HEK293 (cell line): ENCODE results near the gene PIGW.

ENCODE experiments used
- CTCF ChIA-PET: fragments of 350-600 bp; formaldehyde crosslinking; extraction: SDS; loops from one replicate; lab custom pipeline; 2021; ENCODE audit warnings: antibody characterized with exemption; lab: Yijun Ruan, JAX
- POLR2A ChIA-PET: fragments of 300-600 bp; formaldehyde crosslinking; extraction: SDS; loops from one replicate; lab custom pipeline; 2020; ENCODE audit warnings: antibody characterized with exemption, inconsistent platforms; lab: Yijun Ruan, JAX
- H3K27ac ChIP-seq: fragments of 200-500 bp; sonication (Bioruptor generic); 2 replicates; pipeline ENCODE4 v1.5.1; 2014; ENCODE audit warnings: low read depth, low read length, control low read depth, inconsistent platforms; ENCODE audit errors: extremely low read depth
- H3K36me3 ChIP-seq, 2 experiments: fragments of 200-500 bp in 1 of 2; sonication (Bioruptor generic) in 1 of 2; 1 replicate in 1 of 2; 2 replicates in 1 of 2; pipeline ENCODE4 v1.5.1; 2014 to 2017; ENCODE audit warnings: inconsistent platforms in 2 of 2, low read length in 2 of 2; ENCODE audit not compliant: control insufficient read depth in 2 of 2, insufficient read depth in 1 of 2
- H3K4me1 ChIP-seq: fragments of 200-500 bp; sonication (Bioruptor generic); 2 replicates; pipeline ENCODE4 v1.5.1; 2014; ENCODE audit warnings: mild to moderate bottlenecking, low read length, inconsistent platforms; ENCODE audit not compliant: control insufficient read depth, insufficient read depth
- H3K4me3 ChIP-seq: 2 replicates; pipeline ENCODE4 v1.5.1; 2011; ENCODE audit warnings: low read depth, mild to moderate bottlenecking, control low read depth, low read length, moderate library complexity
- H3K9me3 ChIP-seq: fragments of 200-500 bp; sonication (Bioruptor generic); 2 replicates; pipeline ENCODE4 v1.5.1; 2014; ENCODE audit warnings: low read depth, low read length, inconsistent platforms; ENCODE audit not compliant: control insufficient read depth, insufficient read depth
- FEZF1 ChIP-seq: fragments of 450-650 bp; formaldehyde crosslinking; IDR thresholded peaks from 2 replicates; pipeline ENCODE4 v1.5.1; 2016; ENCODE audit warnings: missing biosample characterization, missing genetic modification characterization
- GLI2 ChIP-seq: fragments of 450-650 bp; formaldehyde crosslinking; IDR thresholded peaks from 2 replicates; pipeline ENCODE4; 2017; ENCODE audit warnings: missing biosample characterization, missing genetic modification characterization, low read depth, borderline replicate concordance
- GLIS1 ChIP-seq: fragments of 450-650 bp; formaldehyde crosslinking; IDR thresholded peaks from 2 replicates; pipeline ENCODE4 v1.5.1; 2016; ENCODE audit warnings: missing biosample characterization, missing genetic modification characterization
- KLF1 ChIP-seq: fragments of 450-650 bp; formaldehyde crosslinking; IDR thresholded peaks from 2 replicates; pipeline ENCODE4 v1.5.1; 2016; ENCODE audit warnings: missing biosample characterization, missing genetic modification characterization
- MZF1 ChIP-seq: fragments of 450-650 bp; formaldehyde crosslinking; IDR thresholded peaks from 2 replicates; pipeline ENCODE4 v1.5.1; 2017; ENCODE audit warnings: missing biosample characterization, missing genetic modification characterization, borderline replicate concordance
- PRDM1 ChIP-seq: fragments of 450-650 bp; formaldehyde crosslinking; IDR thresholded peaks from 2 replicates; pipeline ENCODE4; 2016; ENCODE audit warnings: missing biosample characterization, missing genetic modification characterization
- RBAK ChIP-seq: fragments of 450-650 bp; formaldehyde crosslinking; IDR thresholded peaks from 2 replicates; pipeline ENCODE4 v1.5.1; 2016; ENCODE audit warnings: missing biosample characterization, missing genetic modification characterization
- TRIM28 ChIP-seq: IDR thresholded peaks from 2 replicates; pipeline ENCODE4 v1.6.1; 2011; ENCODE audit warnings: low read length, control low read depth, borderline replicate concordance
- ZNF223 ChIP-seq: fragments of 450-650 bp; formaldehyde crosslinking; IDR thresholded peaks from 2 replicates; pipeline ENCODE4 v1.5.1; 2016; ENCODE audit warnings: missing biosample characterization, missing genetic modification characterization
- ZNF549 ChIP-seq: fragments of 450-650 bp; IDR thresholded peaks from 2 replicates; pipeline ENCODE4 v1.5.1; 2018; ENCODE audit warnings: missing biosample characterization, missing genetic modification characterization, mild to moderate bottlenecking, inconsistent platforms, moderate library complexity
- ZNF560 ChIP-seq: fragments of 450-650 bp; formaldehyde crosslinking; IDR thresholded peaks from 2 replicates; pipeline ENCODE4 v1.5.1; 2017; ENCODE audit warnings: missing biosample characterization, missing genetic modification characterization, borderline replicate concordance
- ZNF571 ChIP-seq: fragments of 450-650 bp; formaldehyde crosslinking; IDR thresholded peaks from 2 replicates; pipeline ENCODE4 v1.5.0; 2017; ENCODE audit warnings: missing biosample characterization, missing genetic modification characterization
- ZNF596 ChIP-seq: fragments of 450-650 bp; IDR thresholded peaks from 2 replicates; pipeline ENCODE4 v1.5.0; 2018; ENCODE audit warnings: missing biosample characterization, mild to moderate bottlenecking, missing genetic modification characterization, moderate library complexity
- ZNF626 ChIP-seq: fragments of 450-650 bp; sonication (Bioruptor Pico); formaldehyde crosslinking; IDR thresholded peaks from 2 replicates; pipeline ENCODE4 v1.5.1; 2018; ENCODE audit warnings: missing biosample characterization, missing genetic modification characterization, inconsistent platforms
- ZNF660 ChIP-seq: fragments of 450-650 bp; IDR thresholded peaks from 2 replicates; pipeline ENCODE4 v1.5.1; 2018; ENCODE audit warnings: missing biosample characterization, mild to moderate bottlenecking, missing genetic modification characterization
- ZSCAN4 ChIP-seq: fragments of 450-650 bp; formaldehyde crosslinking; IDR thresholded peaks from 2 replicates; pipeline ENCODE4 v1.5.1; 2017; ENCODE audit warnings: missing biosample characterization, missing genetic modification characterization
- TF ChIP-seq, protein P1 (sequence below): fragments of 450-650 bp; formaldehyde crosslinking; IDR thresholded peaks from 2 replicates; pipeline ENCODE4 v1.5.1; 2017; ENCODE audit warnings: missing biosample characterization, missing genetic modification characterization
- TF ChIP-seq, protein P2 (sequence below): fragments of 450-650 bp; formaldehyde crosslinking; IDR thresholded peaks from 2 replicates; pipeline ENCODE4 v1.5.1; 2016; ENCODE audit warnings: missing biosample characterization, missing genetic modification characterization
- TF ChIP-seq, protein P3 (sequence below): fragments of 450-650 bp; formaldehyde crosslinking; IDR thresholded peaks from 2 replicates; pipeline ENCODE4 v1.5.1; 2016; ENCODE audit warnings: missing biosample characterization, missing genetic modification characterization
- TF ChIP-seq, protein P4 (sequence below): fragments of 450-650 bp; formaldehyde crosslinking; IDR thresholded peaks from 2 replicates; pipeline ENCODE4 v1.5.1; 2016; ENCODE audit warnings: missing biosample characterization, missing genetic modification characterization
- TF ChIP-seq, protein P5 (sequence below): fragments of 450-650 bp; formaldehyde crosslinking; IDR thresholded peaks from 2 replicates; pipeline ENCODE4 v1.5.1; 2016; ENCODE audit warnings: missing biosample characterization, missing genetic modification characterization

PIGW gene

GRCh38 chr17:36529121-36529520 lies 5.7 kb upstream of the PIGW start:
- ChIA-PET CTCF (interaction anchor here (0.6 kb wide), 1 partner anchor 47 kb away, joined by 3 read pairs; no protein-coding TSS in a partner anchor), POLR2A (no interaction called here)
- no peak overlapping the region for H3K27ac ChIP-seq
- H3K36me3 ChIP-seq, result peaks cover 78 to 88% of the 10 kb centered on the region in 2 experiments
- H3K4me1 ChIP-seq, result 0 out of 2 replicates have a peak, but pooled peaks cover 3% of the 10 kb centered on the region
- no peak overlapping the region for H3K4me3 ChIP-seq
- TF ChIP-seq ZNF626 (tag by site-specific recombination) (no peak), PRDM1 (tag by site-specific recombination) (peak; percentile 57)
- no peaks in the 10 kb centered on the region for H3K9me3 ChIP-seq

- H3K4me1 ChIP-seq, result 0 out of 2 replicates have a peak, but pooled peaks cover 3% of the 10 kb centered on the region
- H3K4me3 ChIP-seq, result no peak overlapping the region
- H3K27ac ChIP-seq, result no peak overlapping the region
- TF ChIP-seq, protein P1, sequence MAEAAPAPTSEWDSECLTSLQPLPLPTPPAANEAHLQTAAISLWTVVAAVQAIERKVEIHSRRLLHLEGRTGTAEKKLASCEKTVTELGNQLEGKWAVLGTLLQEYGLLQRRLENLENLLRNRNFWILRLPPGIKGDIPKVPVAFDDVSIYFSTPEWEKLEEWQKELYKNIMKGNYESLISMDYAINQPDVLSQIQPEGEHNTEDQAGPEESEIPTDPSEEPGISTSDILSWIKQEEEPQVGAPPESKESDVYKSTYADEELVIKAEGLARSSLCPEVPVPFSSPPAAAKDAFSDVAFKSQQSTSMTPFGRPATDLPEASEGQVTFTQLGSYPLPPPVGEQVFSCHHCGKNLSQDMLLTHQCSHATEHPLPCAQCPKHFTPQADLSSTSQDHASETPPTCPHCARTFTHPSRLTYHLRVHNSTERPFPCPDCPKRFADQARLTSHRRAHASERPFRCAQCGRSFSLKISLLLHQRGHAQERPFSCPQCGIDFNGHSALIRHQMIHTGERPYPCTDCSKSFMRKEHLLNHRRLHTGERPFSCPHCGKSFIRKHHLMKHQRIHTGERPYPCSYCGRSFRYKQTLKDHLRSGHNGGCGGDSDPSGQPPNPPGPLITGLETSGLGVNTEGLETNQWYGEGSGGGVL (tag by site-specific recombination), result no peak
- no peak for TF ChIP-seq ZNF223 (tag by site-specific recombination)
- TF ChIP-seq ZNF660 (tag by site-specific recombination), result no peak
- no peak for TF ChIP-seq ZNF549 (tag by site-specific recombination)
- TF ChIP-seq TRIM28, result no peak
- TF ChIP-seq KLF1 (tag by site-specific recombination), result no peak
- TF ChIP-seq FEZF1 (tag by site-specific recombination), result no peak
- no peak for TF ChIP-seq ZNF596
- TF ChIP-seq, protein P2, sequence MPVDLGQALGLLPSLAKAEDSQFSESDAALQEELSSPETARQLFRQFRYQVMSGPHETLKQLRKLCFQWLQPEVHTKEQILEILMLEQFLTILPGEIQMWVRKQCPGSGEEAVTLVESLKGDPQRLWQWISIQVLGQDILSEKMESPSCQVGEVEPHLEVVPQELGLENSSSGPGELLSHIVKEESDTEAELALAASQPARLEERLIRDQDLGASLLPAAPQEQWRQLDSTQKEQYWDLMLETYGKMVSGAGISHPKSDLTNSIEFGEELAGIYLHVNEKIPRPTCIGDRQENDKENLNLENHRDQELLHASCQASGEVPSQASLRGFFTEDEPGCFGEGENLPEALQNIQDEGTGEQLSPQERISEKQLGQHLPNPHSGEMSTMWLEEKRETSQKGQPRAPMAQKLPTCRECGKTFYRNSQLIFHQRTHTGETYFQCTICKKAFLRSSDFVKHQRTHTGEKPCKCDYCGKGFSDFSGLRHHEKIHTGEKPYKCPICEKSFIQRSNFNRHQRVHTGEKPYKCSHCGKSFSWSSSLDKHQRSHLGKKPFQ, result no peak
- no peak for TF ChIP-seq ZNF560 (tag by site-specific recombination)
- no peak for TF ChIP-seq RBAK
- TF ChIP-seq GLI2 (tag by site-specific recombination), result no peak
- TF ChIP-seq ZSCAN4 (tag by site-specific recombination), result no peak
- TF ChIP-seq, protein P3, sequence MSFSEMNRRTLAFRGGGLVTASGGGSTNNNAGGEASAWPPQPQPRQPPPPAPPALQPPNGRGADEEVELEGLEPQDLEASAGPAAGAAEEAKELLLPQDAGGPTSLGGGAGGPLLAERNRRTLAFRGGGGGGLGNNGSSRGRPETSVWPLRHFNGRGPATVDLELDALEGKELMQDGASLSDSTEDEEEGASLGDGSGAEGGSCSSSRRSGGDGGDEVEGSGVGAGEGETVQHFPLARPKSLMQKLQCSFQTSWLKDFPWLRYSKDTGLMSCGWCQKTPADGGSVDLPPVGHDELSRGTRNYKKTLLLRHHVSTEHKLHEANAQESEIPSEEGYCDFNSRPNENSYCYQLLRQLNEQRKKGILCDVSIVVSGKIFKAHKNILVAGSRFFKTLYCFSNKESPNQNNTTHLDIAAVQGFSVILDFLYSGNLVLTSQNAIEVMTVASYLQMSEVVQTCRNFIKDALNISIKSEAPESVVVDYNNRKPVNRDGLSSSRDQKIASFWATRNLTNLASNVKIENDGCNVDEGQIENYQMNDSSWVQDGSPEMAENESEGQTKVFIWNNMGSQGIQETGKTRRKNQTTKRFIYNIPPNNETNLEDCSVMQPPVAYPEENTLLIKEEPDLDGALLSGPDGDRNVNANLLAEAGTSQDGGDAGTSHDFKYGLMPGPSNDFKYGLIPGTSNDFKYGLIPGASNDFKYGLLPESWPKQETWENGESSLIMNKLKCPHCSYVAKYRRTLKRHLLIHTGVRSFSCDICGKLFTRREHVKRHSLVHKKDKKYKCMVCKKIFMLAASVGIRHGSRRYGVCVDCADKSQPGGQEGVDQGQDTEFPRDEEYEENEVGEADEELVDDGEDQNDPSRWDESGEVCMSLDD, result no peak
- TF ChIP-seq, protein P4, sequence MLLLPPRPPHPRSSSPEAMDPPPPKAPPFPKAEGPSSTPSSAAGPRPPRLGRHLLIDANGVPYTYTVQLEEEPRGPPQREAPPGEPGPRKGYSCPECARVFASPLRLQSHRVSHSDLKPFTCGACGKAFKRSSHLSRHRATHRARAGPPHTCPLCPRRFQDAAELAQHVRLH (tag by site-specific recombination), result no peak
- TF ChIP-seq, protein P5, sequence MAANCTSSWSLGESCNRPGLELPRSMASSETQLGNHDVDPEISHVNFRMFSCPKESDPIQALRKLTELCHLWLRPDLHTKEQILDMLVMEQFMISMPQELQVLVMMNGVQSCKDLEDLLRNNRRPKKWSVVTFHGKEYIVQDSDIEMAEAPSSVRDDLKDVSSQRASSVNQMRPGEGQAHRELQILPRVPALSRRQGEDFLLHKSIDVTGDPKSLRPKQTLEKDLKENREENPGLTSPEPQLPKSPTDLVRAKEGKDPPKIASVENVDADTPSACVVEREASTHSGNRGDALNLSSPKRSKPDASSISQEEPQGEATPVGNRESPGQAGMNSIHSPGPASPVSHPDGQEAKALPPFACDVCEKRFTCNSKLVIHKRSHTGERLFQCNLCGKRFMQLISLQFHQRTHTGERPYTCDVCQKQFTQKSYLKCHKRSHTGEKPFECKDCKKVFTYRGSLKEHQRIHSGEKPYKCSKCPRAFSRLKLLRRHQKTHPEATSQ, result no peak
- no peak for TF ChIP-seq ZNF571
- no peak for TF ChIP-seq GLIS1 (tag by site-specific recombination)
- no peak for TF ChIP-seq MZF1
- TF ChIP-seq PRDM1 (tag by site-specific recombination), result no peak
- TF ChIP-seq, all 188 proteins: peak for 0
- CTCF ChIA-PET, result no interaction called here
- Histone ChIP-seq H3K36me3 (peaks cover 55 to 63% of the 10 kb centered on the region in 2 experiments), H3K9me3 (no peaks in the 10 kb centered on the region)
- POLR2A ChIA-PET, result no interaction called here
These were observed 2.3 kb upstream of the PIGW start for GRCh38 chr17:36532435-36532975.
